ENCODE data around the gene BNC2.

The BNC2 gene

DNA sequence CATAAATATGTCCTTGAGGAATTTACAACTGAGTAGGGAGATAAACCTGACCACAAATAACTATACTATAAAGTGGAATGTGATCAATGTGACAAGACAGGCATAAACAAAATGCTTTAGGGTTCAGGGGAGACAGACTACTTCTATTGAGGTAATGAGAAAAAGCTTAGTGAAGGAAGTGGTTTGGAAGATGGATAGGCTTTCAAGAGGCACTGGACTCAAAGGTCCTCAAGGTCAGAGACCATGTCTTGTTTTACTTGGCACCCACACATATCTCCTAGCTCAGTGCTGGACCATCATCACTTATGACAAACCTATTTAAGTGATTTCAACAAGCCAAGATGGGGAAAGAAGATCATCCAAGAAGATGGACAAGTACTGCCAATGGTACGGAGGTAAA lies 257.8 kb downstream of the BNC2 start:
- TF ChIP-seq, protein P1, sequence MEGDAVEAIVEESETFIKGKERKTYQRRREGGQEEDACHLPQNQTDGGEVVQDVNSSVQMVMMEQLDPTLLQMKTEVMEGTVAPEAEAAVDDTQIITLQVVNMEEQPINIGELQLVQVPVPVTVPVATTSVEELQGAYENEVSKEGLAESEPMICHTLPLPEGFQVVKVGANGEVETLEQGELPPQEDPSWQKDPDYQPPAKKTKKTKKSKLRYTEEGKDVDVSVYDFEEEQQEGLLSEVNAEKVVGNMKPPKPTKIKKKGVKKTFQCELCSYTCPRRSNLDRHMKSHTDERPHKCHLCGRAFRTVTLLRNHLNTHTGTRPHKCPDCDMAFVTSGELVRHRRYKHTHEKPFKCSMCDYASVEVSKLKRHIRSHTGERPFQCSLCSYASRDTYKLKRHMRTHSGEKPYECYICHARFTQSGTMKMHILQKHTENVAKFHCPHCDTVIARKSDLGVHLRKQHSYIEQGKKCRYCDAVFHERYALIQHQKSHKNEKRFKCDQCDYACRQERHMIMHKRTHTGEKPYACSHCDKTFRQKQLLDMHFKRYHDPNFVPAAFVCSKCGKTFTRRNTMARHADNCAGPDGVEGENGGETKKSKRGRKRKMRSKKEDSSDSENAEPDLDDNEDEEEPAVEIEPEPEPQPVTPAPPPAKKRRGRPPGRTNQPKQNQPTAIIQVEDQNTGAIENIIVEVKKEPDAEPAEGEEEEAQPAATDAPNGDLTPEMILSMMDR (IDR thresholded peaks at IDR 0.05; ENCODE audit: low read depth, low read length, missing control alignments) = no peak
- DNase-seq (ENCODE audit: low read depth) = no peak
- no peak overlapping the region for H3K4me3 ChIP-seq (ENCODE audit: low read depth, low read length)

DNA sequence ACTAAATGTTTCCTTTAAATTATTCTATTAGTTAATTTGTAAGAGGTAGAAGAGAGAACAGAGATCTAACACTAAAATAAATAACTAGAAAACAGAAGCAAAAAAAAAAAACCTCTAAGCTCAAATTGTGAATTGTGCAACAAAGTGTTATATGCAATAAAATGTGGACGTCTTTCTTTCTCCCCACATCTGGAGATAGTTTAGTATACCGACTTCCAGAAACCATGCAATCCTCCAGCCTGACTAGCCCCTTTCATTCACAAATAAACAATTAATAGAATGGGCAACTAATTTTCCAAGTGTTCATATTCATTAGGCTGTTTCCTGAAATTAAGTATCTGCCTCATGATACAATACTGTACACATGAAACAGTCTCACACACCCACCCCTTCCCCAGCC lies 258.5 kb downstream of the BNC2 start:
- H3K4me3 ChIP-seq (ENCODE audit: low read depth, low read length) = no peak overlapping the region
- no peak for DNase-seq (ENCODE audit: low read depth)
- TF ChIP-seq, protein P1 (IDR thresholded peaks at IDR 0.05; ENCODE audit: low read depth, low read length, missing control alignments) = no peak

DNA sequence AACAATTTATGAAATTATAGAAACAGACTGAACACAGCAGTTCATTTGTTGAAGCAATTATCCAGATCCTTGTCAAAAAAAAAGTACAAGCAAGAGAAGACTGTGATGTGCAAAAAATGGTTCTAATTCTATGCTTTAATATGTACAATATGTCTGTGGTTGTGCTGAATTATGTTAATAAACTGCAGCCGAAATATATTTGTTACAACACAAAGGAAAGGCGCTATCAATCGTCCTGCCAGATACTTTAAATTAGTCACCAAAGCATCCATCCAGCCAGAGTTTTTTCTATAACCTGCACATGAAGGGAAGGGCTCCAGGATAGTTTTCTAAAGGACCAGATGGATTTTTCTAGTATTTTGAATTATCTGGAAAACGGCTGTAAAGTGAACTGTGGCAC lies 259.5 kb downstream of the BNC2 start:
- TF ChIP-seq, protein P1 (IDR thresholded peaks at IDR 0.05; ENCODE audit: low read depth, low read length, missing control alignments) = no peak
- no peak overlapping the region for H3K4me3 ChIP-seq (ENCODE audit: low read depth, low read length)
- no peak for DNase-seq (ENCODE audit: low read depth)

DNA sequence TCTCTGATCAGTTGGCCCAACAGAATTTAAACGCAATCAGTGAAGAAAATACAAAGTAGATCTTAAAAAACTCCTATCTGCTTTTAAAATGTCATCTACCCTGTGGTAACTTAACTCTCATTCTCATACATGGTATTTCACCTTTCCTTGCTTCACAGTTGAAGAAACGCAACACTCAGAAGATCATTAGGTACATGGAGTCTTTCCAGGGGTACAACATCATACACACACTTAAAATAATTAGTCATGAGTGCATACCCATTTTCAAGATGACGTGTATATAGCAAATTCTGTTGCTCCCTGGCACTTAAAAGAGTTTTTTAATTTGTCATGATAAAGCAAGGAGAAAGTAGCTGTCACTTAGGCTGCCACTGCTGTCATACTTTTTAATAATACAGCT lies 259.9 kb downstream of the BNC2 start:
- TF ChIP-seq, protein P1 (IDR thresholded peaks at IDR 0.05; ENCODE audit: low read depth, low read length, missing control alignments) = no peak
- no peak for DNase-seq (ENCODE audit: low read depth)

DNA sequence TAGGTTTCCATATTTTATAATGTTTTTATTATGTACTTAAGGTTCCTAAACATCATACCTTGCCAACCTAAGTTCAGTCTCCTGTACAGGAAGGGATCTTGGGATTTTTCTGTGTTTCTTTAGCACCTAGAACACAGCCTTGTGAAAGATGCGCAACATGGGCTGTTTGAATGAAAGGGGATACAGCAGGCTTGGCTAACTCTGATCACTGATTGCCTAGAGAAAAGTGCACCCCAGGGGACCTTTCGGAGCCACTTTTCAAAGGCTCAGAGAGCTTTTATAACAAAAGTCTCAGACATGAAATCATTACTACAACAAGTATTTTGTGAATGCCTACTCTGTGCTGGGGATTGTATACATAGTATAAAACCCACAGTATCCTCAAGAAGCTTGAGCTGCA lies 261.6 kb downstream of the BNC2 start:
- TF ChIP-seq, protein P1 (IDR thresholded peaks at IDR 0.05; ENCODE audit: low read depth, low read length, missing control alignments) = no peak
- H3K4me3 ChIP-seq (ENCODE audit: low read depth, low read length) = no peak overlapping the region
- DNase-seq (ENCODE audit: low read depth) = no peak

More for the DNA sequence above, 259.9 kb downstream of the BNC2 start:
- H3K4me3 ChIP-seq (ENCODE audit: low read depth, low read length) = no peak overlapping the region

DNA sequence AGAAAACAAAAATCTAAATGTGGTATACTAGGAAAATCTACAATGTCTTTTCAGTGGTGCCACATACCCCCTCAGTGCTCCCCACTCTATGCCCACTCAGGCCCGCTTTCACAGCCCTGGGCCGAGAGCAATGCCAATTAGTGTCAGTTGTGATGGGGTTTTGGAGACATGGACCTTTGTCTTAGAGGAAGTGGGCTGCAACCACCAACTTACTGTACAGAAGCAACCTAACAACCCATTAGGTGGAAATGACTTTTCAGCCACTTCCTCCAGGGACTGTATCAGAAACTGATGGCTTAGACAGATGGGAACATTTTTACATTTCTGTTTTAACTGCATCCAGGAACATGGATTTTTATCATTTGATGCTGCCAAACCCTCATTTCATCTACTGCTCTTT lies 268.0 kb downstream of the BNC2 start:
- DNase-seq (ENCODE audit: low read depth) = no peak
- H3K4me3 ChIP-seq (ENCODE audit: low read depth, low read length) = no peak overlapping the region
- TF ChIP-seq, protein P1 (IDR thresholded peaks at IDR 0.05; ENCODE audit: low read depth, low read length, missing control alignments) = no peak

DNA sequence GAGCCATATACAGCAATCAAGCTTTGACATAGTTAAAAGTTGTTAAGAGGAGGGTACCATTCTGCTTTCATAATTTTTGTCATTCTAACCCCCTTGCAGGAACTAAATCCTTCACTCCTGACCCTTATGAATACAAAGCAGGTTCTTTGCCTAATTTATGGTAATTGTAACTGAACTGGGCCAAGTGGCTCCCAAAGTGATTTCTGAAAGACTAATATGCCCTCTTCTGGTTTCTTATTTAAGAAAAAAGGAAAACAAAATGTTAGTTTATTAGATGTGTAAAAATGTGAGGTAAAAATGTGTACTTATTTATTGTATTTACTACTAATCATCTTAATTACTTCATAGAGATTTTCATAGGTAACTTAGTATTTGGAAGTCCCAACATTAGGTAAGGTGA lies 268.5 kb downstream of the BNC2 start:
- no peak for DNase-seq (ENCODE audit: low read depth)
- TF ChIP-seq, protein P1 (IDR thresholded peaks at IDR 0.05; ENCODE audit: low read depth, low read length, missing control alignments) = no peak
- H3K4me3 ChIP-seq (ENCODE audit: low read depth, low read length) = no peak overlapping the region
